Ishikawa (cell line): ENCODE results near the gene CDC42BPB.

ENCODE experiments used
- CEBPB ChIP-seq: IDR thresholded peaks from 2 replicates; pipeline ENCODE4 v1.6.1; 2012
- CREB1 ChIP-seq: IDR thresholded peaks from 2 replicates; pipeline ENCODE4 v1.6.1; 2012; ENCODE audit warnings: low read depth
- EGR1 ChIP-seq: IDR thresholded peaks from 2 replicates; pipeline ENCODE4 v1.6.1; 2012
- EP300 ChIP-seq: IDR thresholded peaks from 2 replicates; pipeline ENCODE4 v1.6.1; 2012; ENCODE audit warnings: borderline replicate concordance
- FOXM1 ChIP-seq: IDR thresholded peaks from 2 replicates; pipeline ENCODE4 v1.6.1; 2012; ENCODE audit warnings: low read depth, borderline replicate concordance
- MAX ChIP-seq: IDR thresholded peaks from 2 replicates; pipeline ENCODE4 v1.6.1; 2012
- NFIC ChIP-seq: IDR thresholded peaks from 2 replicates; pipeline ENCODE4 v1.6.1; 2012
- RAD21 ChIP-seq: IDR thresholded peaks from 2 replicates; pipeline ENCODE4 v1.6.1; 2012; ENCODE audit warnings: low read depth
- REST ChIP-seq: IDR thresholded peaks from 2 replicates; pipeline ENCODE4 v1.6.1; 2012; ENCODE audit warnings: low read depth, mild to moderate bottlenecking
- TAF1 ChIP-seq: IDR thresholded peaks from 2 replicates; pipeline ENCODE4 v1.6.1; 2012; ENCODE audit warnings: low read depth, mild to moderate bottlenecking
- TCF12 ChIP-seq: IDR thresholded peaks from 2 replicates; pipeline ENCODE4 v1.6.1; 2012; ENCODE audit warnings: low read depth
- TEAD4 ChIP-seq: IDR thresholded peaks from 2 replicates; pipeline ENCODE4 v1.6.1; 2012
- YY1 ChIP-seq: IDR thresholded peaks from 2 replicates; pipeline ENCODE4 v1.6.1; 2012; ENCODE audit warnings: low read depth
- ZBTB7A ChIP-seq: IDR thresholded peaks from 2 replicates; pipeline ENCODE4 v1.6.1; 2012; ENCODE audit warnings: low read depth
- TF ChIP-seq, protein P1 (sequence below): IDR thresholded peaks from 2 replicates; pipeline ENCODE4 v1.6.1; 2012

CDC42BPB gene

GRCh38 chr14:103007555-103007954 lies 49.8 kb downstream of the CDC42BPB start:
- no peak for TF ChIP-seq CREB1
- no peak for TF ChIP-seq CEBPB
- TF ChIP-seq NFIC, result no peak
- TF ChIP-seq TEAD4, result no peak
- TF ChIP-seq REST, result no peak
- TF ChIP-seq YY1, result no peak
- no peak for TF ChIP-seq FOXM1
- TF ChIP-seq EGR1, result no peak
- no peak for TF ChIP-seq ZBTB7A
- no peak for TF ChIP-seq MAX
- TF ChIP-seq, protein P1, sequence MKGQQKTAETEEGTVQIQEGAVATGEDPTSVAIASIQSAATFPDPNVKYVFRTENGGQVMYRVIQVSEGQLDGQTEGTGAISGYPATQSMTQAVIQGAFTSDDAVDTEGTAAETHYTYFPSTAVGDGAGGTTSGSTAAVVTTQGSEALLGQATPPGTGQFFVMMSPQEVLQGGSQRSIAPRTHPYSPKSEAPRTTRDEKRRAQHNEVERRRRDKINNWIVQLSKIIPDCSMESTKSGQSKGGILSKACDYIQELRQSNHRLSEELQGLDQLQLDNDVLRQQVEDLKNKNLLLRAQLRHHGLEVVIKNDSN, result no peak

DNA sequence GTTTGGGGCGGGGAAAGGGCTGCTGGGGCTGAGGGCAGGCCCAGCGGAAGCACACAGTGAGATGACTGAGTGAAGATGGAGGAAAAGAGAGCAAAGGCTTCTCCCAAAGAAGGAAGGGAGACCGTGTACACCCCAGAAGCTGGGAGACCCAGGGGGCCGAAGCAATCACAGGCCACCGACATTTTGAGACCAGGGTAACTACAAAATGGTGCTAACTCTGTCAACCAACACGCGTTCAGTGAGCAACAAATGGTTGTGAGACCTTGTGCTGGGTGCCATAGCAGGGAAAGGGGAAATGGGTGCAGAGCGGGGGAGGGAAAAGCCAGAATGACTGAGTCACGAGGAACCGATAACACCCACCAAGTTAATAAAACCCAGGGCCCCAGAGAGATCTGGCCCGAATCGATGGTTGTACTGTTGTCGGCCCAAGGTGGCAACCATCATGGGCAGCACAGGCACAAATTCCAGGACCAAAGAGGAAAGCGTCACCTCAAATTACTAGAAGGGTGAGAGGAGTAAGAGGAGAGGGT lies 50.3 kb downstream of the CDC42BPB start:
- TF ChIP-seq CEBPB (no peak), NFIC (no peak), YY1 (no peak), TCF12 (no peak), TAF1 (no peak), EP300 (no peak), TEAD4 (no peak), ZBTB7A (no peak), EGR1 (no peak), FOXM1 (no peak), MAX (no peak), RAD21 (no peak), CREB1 (no peak), REST (no peak)
- TF ChIP-seq, protein P1, result no peak

GRCh38 chr14:103006106-103006505 lies 51.2 kb downstream of the CDC42BPB start:
- TF ChIP-seq FOXM1 (no peak), ZBTB7A (no peak), REST (no peak), CEBPB (no peak), TEAD4 (no peak), CREB1 (no peak), EP300 (no peak), RAD21 (no peak), YY1 (no peak), NFIC (no peak), TAF1 (no peak), MAX (no peak), TCF12 (no peak), EGR1 (no peak)
- TF ChIP-seq, protein P1, result no peak

DNA sequence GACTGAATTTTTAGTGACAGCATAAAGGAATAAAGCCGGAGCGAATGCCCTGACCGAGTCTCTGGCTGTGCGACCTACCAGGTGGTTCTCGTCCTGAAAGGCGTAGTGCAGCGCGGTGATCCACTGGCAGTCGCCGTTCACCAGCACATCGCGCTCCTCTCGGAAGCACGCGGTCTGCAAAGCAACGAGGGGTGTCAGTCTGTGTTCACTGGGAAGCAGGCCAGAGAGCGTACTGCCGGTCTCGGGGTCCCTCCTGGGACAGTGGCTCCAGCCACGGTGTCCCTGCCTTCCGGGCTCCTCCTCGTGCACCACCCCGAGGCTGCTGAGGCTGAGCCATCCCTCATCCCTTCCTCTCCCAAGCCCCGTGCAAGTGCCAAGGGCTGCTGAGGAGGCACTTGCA lies 53.5 kb downstream of the CDC42BPB start:
- TF ChIP-seq EGR1, result no peak
- TF ChIP-seq TEAD4, result no peak
- no peak for TF ChIP-seq FOXM1
